Measurements from ENCODE around the gene NSG1. TPM values are rescaled to one million over a fixed set of nuclear protein-coding genes. Genes with fewer than 3 reads are reported as not detected.
"Not testable (repeated sequence)": the region's sequence is repeated elsewhere in the genome, so short reads cannot be mapped to it uniquely, and the experiment has no call there.

NSG1 gene
- total RNA-seq, 1 donor from 2014 or later, result not detected

DNA sequence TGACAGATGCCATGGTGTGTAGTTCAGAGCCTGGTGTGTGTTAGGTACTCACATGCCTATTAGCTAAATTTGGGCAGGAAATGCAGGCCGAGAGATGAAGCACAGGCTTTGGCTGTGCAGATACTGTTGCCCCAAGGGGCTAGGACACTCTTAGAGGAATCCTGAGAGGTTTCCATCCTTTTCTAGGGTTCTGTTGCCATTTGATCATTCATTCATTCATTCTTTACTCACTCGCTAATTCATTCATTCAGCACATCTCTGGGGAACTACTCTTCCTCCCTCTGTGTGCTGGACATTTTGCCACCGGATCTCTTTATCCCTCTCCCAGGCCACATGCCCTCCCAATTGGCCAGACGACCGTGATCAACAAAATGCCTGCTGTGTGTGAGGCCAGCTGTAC is 43.9 kb upstream of the NSG1 start:
- intact Hi-C loops (cut with micrococcal nuclease), result no loop called here
- TF ChIP-seq, protein P1, sequence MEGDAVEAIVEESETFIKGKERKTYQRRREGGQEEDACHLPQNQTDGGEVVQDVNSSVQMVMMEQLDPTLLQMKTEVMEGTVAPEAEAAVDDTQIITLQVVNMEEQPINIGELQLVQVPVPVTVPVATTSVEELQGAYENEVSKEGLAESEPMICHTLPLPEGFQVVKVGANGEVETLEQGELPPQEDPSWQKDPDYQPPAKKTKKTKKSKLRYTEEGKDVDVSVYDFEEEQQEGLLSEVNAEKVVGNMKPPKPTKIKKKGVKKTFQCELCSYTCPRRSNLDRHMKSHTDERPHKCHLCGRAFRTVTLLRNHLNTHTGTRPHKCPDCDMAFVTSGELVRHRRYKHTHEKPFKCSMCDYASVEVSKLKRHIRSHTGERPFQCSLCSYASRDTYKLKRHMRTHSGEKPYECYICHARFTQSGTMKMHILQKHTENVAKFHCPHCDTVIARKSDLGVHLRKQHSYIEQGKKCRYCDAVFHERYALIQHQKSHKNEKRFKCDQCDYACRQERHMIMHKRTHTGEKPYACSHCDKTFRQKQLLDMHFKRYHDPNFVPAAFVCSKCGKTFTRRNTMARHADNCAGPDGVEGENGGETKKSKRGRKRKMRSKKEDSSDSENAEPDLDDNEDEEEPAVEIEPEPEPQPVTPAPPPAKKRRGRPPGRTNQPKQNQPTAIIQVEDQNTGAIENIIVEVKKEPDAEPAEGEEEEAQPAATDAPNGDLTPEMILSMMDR (IDR thresholded peaks at IDR 0.05), result no peak
- DNase-seq (no peak), ATAC-seq (ENCODE audit: low read depth) (no peak)
- Mint-ChIP-seq H3K4me3 (no peak overlapping the region), H3K36me3 (ENCODE audit: low read depth) (no peaks in the 10 kb centered on the region), H3K4me1 (peaks cover 26% of the 10 kb centered on the region), H3K27me3 (peaks cover 7% of the 10 kb centered on the region), H3K9me3 (no peaks in the 10 kb centered on the region), H3K27ac (no peak overlapping the region)
- POLR2A ChIA-PET, result no interaction called here
- CTCF ChIA-PET, result no interaction called here

DNA sequence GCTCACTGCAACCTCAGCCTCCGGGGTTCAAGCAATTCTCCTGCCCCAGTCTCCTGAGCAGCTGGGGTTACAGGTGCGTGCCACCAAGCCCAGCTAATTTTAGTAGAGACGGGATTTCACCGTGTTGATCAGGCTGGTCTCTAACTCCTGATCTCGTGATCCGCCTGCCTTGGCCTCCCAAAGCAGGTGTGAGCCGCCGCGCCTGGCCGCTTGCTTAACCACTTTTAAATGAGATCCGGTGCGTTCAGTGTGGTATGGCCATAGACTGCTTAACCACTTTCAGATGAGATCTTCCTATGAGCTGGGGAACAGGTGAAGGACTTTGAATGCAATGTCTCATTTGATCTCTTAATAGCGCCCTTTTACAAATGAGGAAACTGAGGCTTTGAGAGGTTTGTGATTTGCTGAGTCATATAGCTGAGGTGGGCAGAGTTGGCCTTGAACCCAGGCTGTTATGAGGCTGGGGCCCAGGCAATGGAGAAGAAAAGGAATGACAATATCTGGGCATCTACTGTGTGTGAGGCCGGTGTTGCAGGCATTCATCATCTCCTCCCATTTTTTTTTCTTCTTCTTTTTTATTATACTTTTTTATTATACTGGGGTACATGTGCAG is 41.9 kb upstream of the NSG1 start:
- CTCF ChIA-PET, result no interaction called here
- peak; percentile 76 for ATAC-seq (ENCODE audit: low read depth)
- DNase-seq, result peak; percentile 26
- Mint-ChIP-seq H3K9me3 (peaks cover 2% of the 10 kb centered on the region), H3K36me3 (ENCODE audit: low read depth) (no peaks in the 10 kb centered on the region), H3K27me3 (peaks cover 13% of the 10 kb centered on the region), H3K4me3 (peak overlapping the region; percentile 44), H3K27ac (no peak overlapping the region), H3K4me1 (peaks cover 32% of the 10 kb centered on the region)
- TF ChIP-seq, protein P1 (IDR thresholded peaks at IDR 0.05), result no peak
- POLR2A ChIA-PET, result no interaction called here
- intact Hi-C loops (cut with micrococcal nuclease), result no loop called here

DNA sequence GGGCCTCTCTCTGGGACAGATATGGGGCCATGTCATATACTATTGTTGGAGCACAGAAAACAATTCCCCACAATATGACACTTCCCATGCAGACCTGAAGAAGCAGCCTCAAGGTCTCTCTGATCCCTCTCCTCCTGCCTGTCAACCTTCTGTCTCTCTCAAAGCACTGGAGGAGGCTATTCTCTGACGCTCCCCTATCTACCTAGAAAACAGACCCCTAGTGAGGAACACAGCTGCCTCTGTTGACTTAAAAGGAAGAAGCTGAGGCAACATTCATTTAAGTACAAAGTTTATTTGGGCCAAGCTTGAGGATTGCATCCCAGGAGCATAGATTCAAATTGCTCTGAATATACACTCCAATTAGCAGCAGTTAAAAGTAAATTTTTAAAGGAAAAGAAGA is 39.3 kb upstream of the NSG1 start:
- H3K4me1 Mint-ChIP-seq, result peaks cover 32% of the 10 kb centered on the region

DNA sequence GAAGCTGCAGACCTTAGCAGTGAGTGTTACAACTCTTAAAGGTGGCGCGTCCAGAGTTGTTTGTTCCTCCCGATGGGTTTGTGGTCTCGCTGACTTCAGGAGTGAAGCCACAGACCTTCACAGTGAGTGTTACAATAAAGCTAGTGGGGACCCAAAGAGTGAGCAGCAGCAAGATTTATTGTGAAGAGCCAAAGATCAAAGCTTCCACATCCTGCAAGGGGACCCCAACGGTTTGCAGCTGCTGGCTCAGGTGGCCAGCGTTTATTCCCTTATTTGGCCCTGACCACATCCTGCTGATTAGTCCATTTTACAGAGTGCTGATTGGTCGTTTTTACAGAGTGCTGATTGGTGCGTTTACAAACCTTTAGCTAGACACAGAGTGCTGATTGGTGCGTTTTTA is 38.3 kb upstream of the NSG1 start:
- ATAC-seq (ENCODE audit: low read depth); H3K36me3 Mint-ChIP-seq (ENCODE audit: low read depth); intact Hi-C loops (cut with micrococcal nuclease); DNase-seq; POLR2A ChIA-PET; H3K27ac Mint-ChIP-seq; H3K9me3 Mint-ChIP-seq; CTCF ChIA-PET: not testable (repeated sequence)
- Mint-ChIP-seq H3K4me3 (peak overlapping the region; percentile 20), H3K27me3 (peaks cover 13% of the 10 kb centered on the region), H3K4me1 (peaks cover 29% of the 10 kb centered on the region)

More for the DNA sequence above, 39.3 kb upstream of the NSG1 start:
- ATAC-seq (ENCODE audit: low read depth), result no peak
- intact Hi-C loops (cut with micrococcal nuclease), result no loop called here
- CTCF ChIA-PET, result no interaction called here
- Mint-ChIP-seq H3K4me3 (no peak overlapping the region), H3K9me3 (peaks cover 2% of the 10 kb centered on the region), H3K36me3 (ENCODE audit: low read depth) (no peaks in the 10 kb centered on the region), H3K27me3 (peaks cover 13% of the 10 kb centered on the region), H3K27ac (no peak overlapping the region)
- POLR2A ChIA-PET, result no interaction called here
- TF ChIP-seq, protein P1 (IDR thresholded peaks at IDR 0.05), result no peak
- DNase-seq, result no peak

DNA sequence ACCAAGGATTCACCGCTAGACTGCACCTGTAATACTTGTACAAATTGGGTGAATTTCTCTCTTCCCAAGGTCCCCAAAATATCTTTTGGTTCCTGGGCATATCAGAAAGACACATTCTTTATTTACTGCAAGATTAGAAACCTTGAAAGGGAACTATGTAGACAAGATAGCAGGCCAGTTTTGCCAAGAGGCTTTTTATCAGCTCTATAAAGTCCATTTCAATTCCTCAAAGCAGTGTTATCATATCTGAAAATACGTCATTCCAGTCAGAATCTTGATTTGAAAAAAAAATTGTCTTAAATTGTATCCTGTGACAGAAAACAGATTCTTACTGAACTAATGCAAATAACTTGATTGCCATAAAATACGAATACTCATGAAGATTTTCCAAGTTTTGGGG is 37.0 kb upstream of the NSG1 start:
- intact Hi-C loops (cut with micrococcal nuclease), result no loop called here
- POLR2A ChIA-PET, result no interaction called here
- H3K4me1 Mint-ChIP-seq, result peaks cover 21% of the 10 kb centered on the region
- TF ChIP-seq, protein P1 (IDR thresholded peaks at IDR 0.05), result no peak
- H3K36me3 Mint-ChIP-seq (ENCODE audit: low read depth), result no peaks in the 10 kb centered on the region
- H3K27ac Mint-ChIP-seq, result no peak overlapping the region
- H3K27me3 Mint-ChIP-seq, result peaks cover 15% of the 10 kb centered on the region
- ATAC-seq (ENCODE audit: low read depth) (no peak), DNase-seq (no peak)
- no peak overlapping the region for H3K4me3 Mint-ChIP-seq
- CTCF ChIA-PET, result interaction anchor here (1.0 kb wide), 1 partner anchor 80 kb away, joined by 3 read pairs; no protein-coding TSS in a partner anchor
- H3K9me3 Mint-ChIP-seq, result peaks cover 2% of the 10 kb centered on the region

DNA sequence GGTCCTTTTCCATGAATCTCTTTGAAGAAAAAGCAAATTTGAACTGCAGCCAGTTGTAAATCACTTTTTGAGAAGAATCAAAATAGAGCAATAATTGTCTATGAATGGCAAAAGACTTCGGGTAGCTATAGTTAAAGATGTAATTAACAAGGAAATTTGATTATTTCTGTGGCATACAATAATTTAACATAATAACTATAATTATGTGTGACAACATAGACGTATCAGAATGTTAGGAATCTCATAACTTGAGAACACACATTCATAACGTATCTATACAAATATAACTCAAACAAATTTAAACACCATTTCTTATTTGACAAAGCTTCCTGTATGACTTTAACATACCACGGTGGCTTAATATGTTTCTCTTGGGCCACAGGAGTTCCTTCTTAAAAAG is 36.0 kb upstream of the NSG1 start:
- ChIA-PET CTCF (interaction anchor here (1.0 kb wide), 1 partner anchor 79 kb away, joined by 3 read pairs; no protein-coding TSS in a partner anchor), POLR2A (no interaction called here)
- TF ChIP-seq, protein P1 (IDR thresholded peaks at IDR 0.05), result no peak
- intact Hi-C loops (cut with micrococcal nuclease), result no loop called here
- no peak for ATAC-seq (ENCODE audit: low read depth)
- no peak for DNase-seq
- peaks cover 21% of the 10 kb centered on the region for H3K27me3 Mint-ChIP-seq
- no peak overlapping the region for H3K4me3 Mint-ChIP-seq
- no peaks in the 10 kb centered on the region for H3K36me3 Mint-ChIP-seq (ENCODE audit: low read depth)
- peaks cover 2% of the 10 kb centered on the region for H3K9me3 Mint-ChIP-seq
- no peak overlapping the region for H3K27ac Mint-ChIP-seq
- peaks cover 10% of the 10 kb centered on the region for H3K4me1 Mint-ChIP-seq
